HG02763 (cell line): ENCODE data around the gene LRP4.

Source experiments
- ATAC-seq: cut with Tn5 transposase; IDR thresholded peaks from one replicate; pipeline ENCODE4 v1.9.1; 2021; ENCODE audit warnings: mild to moderate bottlenecking, moderate library complexity; ENCODE audit not compliant: unreplicated experiment

The LRP4 gene

DNA sequence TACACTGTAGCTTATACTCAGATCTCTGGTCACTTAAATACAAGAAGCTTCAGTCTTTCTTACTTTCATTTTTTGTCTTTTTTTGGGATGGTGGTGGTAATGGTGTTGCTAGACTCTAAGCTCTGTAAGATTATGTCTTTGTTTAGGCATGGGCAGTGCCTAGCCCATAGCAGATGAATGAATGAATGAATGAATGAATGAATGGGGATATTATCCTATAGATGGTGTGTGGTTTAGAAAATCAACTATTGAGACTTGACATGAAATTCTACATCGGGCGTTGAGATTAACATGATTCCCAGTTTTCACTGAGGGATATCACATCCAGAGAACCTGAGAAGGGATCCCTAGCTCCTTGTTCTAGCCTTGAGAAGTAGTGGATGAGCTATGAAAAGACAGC, 62.5 kb downstream of the LRP4 start:
- ATAC-seq: no peak

DNA sequence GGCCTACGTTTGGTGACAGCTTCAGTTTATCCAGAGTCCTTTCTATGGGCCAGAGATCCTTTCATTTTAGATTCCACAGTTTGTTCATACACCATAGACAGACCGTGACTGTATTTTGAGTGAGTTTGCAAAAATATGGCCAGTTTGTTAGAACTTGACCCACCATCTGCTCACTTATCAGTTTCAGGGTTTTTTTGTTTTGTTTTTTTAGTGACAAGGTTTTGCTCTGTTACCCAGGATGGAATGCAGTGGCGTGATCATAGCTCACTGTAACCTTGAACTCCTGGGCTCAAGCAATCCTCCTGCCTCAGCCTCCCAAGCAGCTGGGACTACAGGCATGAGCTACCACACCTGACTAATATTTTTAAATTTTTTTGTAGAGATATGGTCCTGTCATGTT, 63.2 kb downstream of the LRP4 start:
- ATAC-seq: no peak

DNA sequence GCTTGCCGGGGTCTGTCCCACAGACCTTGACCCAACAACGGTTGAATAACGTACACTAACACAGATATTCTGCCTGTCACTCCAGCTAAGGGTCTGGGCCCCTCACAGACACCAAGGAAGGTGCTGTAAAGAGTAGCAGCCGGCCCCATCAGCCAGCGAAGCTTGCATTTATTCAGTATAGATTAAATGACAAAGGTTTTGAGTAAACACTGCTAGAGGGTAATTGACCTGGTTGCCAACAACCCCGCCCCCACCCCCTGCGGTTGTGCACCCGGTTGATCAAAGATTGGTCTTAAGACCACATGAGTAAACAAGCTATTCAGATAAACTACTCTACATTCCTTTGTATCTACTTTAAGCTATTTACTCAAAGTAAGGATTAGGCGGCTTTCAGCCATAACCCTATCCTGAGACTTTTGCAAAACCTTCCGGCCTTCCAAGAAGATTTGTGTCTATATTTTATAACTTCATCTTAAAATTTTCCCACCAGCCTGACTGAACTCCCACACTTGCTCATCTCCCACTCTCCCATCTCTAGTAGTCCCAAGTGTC, 67.4 kb downstream of the LRP4 start:
- no peak for ATAC-seq

DNA sequence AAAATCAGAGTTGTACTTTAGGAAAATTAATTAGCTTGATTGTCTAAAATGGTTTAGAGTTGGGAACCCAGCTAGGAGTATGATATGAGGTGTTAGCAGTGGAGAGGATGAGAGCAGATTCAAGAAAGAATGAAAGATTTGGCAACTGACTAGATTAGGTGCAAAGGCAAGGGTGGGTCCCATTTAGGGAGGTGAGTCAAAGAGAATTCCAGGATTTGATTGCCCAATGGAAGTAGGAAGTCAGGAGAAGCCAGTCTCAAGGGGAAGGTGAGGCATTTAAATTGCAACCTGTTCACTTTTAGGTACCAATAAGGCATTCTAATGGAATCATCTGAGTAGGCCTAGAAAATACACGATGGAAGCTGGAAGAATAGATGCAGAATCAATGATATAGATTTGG, 68.7 kb downstream of the LRP4 start:
- ATAC-seq: no peak

DNA sequence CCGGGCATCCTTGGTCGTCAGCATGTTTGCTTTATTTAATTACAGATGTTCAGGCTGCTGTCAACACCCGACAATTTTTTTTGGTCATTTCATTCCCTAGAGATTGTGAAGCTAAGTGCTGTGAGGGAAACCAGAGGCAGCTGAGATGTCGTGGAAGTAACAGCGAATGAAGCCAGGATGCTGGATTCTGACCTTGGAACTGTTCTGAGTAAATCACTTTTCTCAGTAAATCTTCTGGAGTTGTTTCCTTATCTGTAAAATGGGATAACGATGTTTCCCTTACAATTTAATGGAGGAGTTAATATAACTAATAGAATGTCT, 71.9 kb downstream of the LRP4 start:
- no peak for ATAC-seq

DNA sequence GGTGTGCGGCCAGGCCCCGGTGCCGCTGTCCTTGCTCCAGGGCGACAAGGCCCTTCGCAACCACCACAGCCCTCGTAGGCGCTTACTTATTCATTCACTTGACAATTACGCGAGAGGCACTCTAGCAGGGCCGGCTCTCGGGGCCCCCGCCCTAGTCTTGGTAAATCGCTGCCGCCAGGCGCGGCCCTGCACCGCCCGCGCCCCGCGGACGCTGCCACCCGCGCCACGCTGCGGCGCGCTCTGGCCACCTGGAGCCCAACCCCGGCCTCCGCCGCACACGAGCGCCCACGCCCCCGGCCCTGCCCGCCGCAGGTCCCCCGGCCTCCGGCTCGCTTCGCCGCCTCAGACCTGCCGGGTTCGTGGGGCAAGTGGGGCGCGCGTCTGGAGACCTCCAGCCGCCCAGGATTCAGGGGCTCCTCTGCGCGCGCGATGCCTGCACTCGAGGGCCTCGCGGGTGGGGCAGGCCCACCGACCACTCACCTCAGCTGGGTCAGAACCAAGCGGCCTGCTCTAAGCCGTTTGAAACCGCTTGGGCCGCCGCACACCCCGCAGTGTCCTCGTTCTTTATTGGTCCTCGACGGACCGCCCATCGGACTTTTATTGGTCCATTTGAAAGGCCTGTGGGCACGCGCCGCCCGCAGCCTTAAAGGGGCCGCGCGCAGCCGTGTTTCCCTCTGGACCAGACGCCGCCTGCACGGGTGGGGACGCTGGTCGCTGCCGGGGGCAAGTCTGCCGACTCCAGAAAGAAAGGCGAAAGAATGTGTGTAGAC, 72.4 kb downstream of the LRP4 start, which contains the start of gene CKAP5:
CKAP5 (minus strand) TSS at position 541 of the 770 bp plus-strand sequence. CDS start 25,049 bp downstream, outside the sequence.
- peak; percentile 92 for ATAC-seq

DNA sequence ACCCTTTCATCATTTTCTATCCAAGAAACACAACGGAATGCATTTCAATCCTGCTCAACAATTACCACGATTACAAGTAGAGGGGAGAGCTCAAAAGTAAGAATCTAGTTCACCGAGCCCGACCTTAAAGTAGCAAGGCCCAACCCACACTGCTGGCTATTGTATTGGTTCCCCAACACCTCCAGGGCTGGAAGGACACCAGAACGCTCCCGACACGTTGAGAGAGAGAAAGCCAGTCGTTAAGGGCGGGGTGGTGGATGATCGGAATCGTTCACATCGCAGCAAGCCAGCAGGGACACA, 73.0 kb downstream of the LRP4 start:
- ATAC-seq: no peak

DNA sequence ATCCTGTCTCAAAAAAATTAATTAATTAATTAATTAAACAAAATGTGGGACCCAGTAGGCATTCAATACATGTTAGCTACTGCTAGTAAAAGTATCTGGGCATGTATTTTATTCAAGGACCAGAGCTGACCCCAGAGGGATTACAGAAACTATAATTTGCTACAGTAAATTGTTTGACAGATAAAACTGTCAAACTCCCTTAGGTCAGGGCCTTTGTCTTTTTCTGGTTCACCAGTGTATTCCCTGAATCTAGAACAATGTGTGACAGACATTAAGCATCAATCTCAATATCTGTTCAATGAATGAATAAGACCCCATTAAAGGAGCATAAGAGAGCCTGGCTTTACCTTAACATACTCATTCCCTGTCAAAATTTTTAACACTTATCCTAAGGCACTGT, 78.2 kb downstream of the LRP4 start:
- no peak for ATAC-seq

DNA sequence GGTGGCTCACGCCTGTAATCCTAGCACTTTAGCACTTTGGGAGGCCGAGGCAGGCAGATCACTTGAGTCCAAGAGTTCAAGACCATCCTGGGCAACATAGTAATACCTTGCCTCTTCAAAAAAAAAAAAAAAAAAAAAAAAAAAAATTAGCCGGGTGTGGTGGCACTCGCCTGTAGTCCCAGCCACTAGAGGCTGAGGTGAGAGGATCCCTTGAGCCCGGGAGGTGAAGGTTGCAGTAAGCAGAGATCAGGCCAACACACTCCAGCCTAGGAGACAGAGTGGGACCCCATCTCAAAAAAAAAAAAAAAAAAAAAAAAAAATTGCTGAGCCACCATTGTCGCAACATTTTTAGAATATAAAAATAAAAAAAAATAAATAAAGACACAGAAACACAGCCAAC, 79.8 kb downstream of the LRP4 start:
- ATAC-seq: no peak

DNA sequence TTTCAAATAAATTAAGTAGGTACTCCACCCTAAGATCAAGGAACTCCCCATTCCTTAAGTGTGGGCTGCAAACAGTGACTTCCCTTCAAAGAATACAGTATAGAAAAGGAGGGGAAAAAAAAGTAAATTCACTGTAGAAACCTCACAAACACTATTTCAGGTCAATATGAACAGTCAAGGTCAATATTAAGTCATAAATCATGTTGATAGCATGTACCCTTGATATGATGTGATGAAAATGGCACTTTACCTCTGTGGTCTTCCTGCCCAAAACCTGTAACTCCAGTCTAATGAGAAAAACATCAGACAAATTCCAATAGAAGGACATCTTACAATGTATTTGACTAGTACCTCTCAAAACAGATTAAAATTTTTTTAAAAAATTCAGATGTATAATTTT, 80.5 kb downstream of the LRP4 start:
- no peak for ATAC-seq

DNA sequence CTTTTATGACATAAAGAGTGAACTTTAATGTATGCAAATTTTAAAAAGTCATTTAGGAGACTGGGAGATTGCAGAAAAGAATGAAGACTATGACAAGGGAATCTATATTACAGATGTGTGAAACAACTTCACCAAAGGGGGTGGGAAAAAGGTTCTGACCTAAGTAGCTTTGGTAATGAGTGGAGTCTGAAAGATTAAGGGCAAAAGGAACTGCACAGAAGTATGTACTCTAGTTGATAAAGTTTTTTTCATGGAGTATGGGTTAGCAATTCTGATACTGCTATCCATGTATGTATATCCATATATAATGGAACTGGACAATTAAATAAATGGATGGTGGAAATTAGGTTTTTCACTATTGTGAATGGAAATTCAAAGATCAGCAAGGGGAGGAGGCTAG, 81.5 kb downstream of the LRP4 start:
- no peak for ATAC-seq

DNA sequence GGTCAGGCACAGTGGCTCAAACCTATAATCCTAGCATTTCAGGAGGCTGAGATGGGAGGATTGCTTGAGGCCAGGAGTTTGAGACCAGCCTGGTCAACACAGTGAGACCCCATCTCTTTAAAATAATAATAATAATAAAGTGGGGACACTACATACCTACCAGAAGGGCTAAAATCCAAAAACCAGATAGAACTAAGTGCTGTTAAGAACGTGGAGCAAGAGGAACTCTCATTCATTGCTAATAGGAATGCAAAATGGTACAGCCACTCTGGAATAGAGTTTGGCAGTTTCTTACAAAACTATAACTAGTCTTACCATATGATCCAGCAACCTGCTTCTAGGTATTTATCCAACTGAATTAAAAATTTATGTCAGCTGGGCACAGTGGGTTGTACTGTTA, 81.9 kb downstream of the LRP4 start:
- no peak for ATAC-seq

DNA sequence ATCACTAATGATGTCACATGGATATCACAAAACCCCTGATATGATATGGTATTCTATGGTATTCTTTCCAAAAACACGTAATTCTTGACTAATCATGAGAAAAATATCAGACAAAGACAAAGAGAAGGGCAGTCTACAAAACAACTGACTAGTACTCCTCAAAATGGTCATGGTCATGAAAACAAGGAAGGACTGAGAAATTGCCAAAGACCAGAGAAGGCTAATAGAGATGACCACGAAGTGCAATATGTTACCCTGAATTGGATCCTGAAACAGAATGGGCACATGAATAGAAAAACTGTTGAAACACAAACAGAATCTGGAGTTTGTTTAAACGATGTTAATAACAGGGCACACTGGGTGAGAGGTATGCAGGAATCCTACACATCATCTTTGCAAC, 82.5 kb downstream of the LRP4 start:
- no peak for ATAC-seq

DNA sequence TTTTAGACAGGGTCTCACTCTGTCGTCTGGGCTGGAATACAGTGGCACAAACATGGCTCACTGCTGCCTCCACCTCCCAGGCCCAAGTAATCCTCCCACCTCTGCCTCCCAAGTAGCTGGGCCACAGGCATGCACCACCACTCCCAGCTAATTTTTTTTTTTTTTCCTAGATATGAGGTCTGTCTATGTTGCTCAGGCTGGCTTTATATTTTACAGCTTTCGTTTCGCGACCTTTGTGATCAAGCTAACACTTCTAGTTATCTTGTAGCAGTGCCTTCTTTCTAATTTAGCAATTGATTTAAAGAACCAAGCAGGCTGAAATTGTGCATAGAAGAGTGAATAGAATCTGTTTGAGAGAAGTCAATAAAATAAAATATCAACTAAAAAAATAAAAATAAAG, 83.5 kb downstream of the LRP4 start:
- ATAC-seq: no peak

DNA sequence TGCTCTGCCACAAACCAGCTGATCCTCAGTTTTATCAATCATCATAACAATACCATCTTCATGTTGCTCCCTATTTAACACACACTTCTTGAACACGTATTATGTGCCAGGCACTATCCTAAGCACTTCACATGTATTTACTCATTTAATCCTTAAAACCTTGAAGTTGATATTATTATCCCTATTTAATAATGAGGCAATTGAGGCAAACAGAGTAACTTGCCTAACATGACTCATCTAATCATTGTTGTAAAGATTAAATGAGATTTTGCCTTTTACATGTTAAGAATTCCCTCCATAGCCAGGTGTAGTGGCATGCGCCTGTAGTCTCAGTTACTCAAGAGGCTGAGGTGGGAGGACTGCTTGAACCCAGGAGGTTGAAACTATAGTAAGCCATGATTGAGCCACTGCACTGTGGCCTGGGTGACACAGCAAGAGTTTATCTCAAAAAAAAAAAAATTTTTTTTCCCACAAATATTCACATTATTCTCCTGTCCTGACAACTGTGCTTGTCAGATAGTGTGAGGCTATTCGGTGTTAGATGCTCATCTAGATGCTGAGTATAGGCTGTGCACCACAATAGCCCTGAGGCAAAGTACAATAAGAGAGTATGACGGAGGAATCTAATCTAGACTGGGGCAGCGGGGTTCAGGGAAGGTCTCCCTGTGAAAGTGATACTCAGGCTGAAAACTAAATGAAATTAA, 85.7 kb downstream of the LRP4 start:
- ATAC-seq: no peak

DNA sequence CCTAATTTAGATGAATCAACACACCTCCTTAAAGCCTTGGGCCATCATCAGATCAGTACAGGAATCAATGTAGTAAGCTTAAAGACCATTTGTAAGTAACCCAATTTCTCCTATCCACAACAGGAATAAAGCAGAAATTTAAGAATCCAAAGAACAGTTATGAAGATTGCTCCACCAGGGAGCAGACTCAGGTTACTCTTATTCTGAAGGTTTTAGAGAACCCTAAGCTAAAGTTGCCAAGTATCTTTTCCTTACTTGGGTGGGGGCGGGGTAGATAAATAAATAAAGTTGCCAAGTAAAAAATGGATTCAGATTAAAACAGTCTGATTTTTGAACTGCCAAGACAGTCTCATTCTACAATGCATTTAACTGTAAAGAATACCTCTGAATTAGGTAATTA, 90.4 kb downstream of the LRP4 start:
- ATAC-seq: no peak

DNA sequence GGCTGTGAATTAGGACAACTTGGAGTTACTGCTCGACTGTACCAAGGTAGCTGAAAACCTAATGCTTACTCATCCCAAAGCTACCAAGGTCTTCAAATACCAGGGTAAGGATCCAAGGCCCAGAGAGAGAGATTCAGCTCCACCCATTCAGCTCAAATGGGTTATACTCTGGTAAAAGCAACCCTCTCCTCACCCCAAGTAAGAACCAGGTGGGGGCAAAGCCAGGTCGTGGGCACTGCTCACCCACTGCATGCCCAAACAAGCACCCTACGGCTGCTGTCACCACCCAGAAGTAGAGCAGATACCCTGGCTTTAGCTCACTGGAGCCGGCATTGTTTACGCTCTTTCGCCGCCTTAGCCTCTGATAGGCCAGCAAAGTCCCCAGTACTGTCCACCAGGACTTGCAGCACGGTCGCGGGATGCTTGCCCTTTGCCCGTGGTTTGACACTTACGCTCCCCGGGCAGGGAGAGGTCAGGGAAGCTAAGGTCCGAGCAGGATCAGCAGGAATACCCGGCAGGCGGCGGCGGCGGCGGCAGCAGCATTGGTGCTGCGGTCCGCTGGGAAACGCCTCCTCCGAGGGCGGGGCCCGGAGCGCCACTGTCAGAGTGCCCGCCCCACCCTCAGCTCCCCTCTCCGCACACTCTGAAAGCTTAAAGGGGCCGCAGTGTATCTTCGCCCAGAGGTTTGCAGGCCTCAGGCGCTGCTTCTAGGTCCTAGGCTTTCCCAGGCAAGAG, 91.9 kb downstream of the LRP4 start:
- peak; percentile 97 for ATAC-seq

DNA sequence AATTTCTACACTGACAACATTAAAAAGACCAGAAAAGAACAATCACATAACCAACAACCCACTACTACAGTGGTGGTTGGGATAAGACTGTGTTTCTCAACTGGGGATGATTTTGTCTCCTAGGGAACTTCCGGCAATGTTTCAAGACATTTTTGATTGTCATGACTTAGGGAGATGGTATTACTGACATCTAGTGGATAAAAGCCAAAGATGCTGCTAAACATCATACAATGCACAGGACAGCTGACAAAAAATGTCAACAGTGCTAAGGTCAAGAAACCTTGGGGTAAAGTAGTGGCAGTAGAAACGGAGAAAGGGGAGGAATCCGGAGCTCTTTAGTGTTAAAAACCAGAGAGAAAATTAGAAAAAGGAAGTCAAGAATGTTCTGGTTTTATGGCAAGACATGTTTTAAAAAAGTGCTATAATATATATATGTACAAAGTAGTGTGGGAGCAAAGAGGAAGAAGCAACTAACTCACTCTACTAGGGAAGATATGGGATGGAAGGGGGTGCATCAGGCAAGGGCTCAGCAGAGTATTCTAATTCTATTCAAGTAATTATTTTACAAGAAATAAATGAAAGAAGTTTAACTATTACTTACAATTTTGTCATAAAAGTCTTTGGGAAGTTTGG, 109.4 kb downstream of the LRP4 start:
- ATAC-seq: no peak
